Caco-2 (cell line): ENCODE results near the gene LRRC56. TPM values are rescaled to one million over a fixed set of nuclear protein-coding genes. Genes with fewer than 3 reads are reported as not detected.

ENCODE experiments used
- BruUV-seq: library from RNA; stranded (reverse); fragments of 400-500 nt; replicated peaks from 2 replicates; lab custom pipeline; 2021; lab: Mats Ljungman, UMichigan
- CTCF ChIA-PET: fragments of 300-600 bp; sonication (Branson Sonifier 250); formaldehyde crosslinking; loops from one replicate; lab custom pipeline; 2022; ENCODE audit warnings: antibody characterized with exemption; lab: Charles Lee
- POLR2A ChIA-PET: fragments of 300-600 bp; sonication (Branson Sonifier 250); formaldehyde crosslinking; loops from one replicate; lab custom pipeline; 2022; ENCODE audit warnings: antibody characterized with exemption; lab: Charles Lee
- DNase-seq, 2 experiments: peaks; one replicate each; pipeline versions ENCODE4 v3.0.0 to v3.0.0-alpha.2; 2020 to 2022
- H3K27me3 ChIP-seq: replicated peaks from 2 replicates; pipeline ENCODE4 v1.6.0; 2011; ENCODE audit warnings: low read length; ENCODE audit not compliant: control insufficient read depth, insufficient read depth
- H3K36me3 ChIP-seq: 2 replicates; pipeline ENCODE4 v1.5.1; 2011; ENCODE audit warnings: low read length; ENCODE audit not compliant: control insufficient read depth, insufficient read depth
- H3K4me1 ChIP-seq: fragments of 250-450 bp; sonication (Bioruptor Pico); 2 replicates; pipeline ENCODE4 v1.5.1; 2020; ENCODE audit warnings: mild to moderate bottlenecking
- H3K4me3 ChIP-seq: 2 replicates; pipeline ENCODE4 v1.5.1; 2011; ENCODE audit warnings: low read depth, mild to moderate bottlenecking, control low read depth, low read length
- H3K9me3 ChIP-seq: fragments of 250-450 bp; sonication (Bioruptor Pico); 2 replicates; pipeline ENCODE4 v1.5.1; 2020; ENCODE audit warnings: mild to moderate bottlenecking, moderate library complexity
- H3K27ac Mint-ChIP-seq: one replicate; pipeline ENCODE4 v1.8.0; 2022; ENCODE audit warnings: mixed read lengths; ENCODE audit not compliant: unreplicated experiment
- H3K27me3 Mint-ChIP-seq: one replicate; pipeline ENCODE4 v1.8.0; 2022; ENCODE audit warnings: mixed read lengths; ENCODE audit not compliant: insufficient read depth, unreplicated experiment
- H3K36me3 Mint-ChIP-seq: one replicate; pipeline ENCODE4 v1.8.0; 2022; ENCODE audit warnings: mild to moderate bottlenecking, mixed read lengths; ENCODE audit not compliant: insufficient read depth, unreplicated experiment
- H3K4me1 Mint-ChIP-seq: one replicate; pipeline ENCODE4 v1.8.0; 2022; ENCODE audit warnings: low read depth, mixed read lengths; ENCODE audit not compliant: unreplicated experiment
- H3K4me3 Mint-ChIP-seq: one replicate; pipeline ENCODE4 v1.8.0; 2022; ENCODE audit warnings: mild to moderate bottlenecking, moderate library complexity, mixed read lengths; ENCODE audit not compliant: unreplicated experiment
- H3K9me3 Mint-ChIP-seq: one replicate; pipeline ENCODE4 v1.8.0; 2022; ENCODE audit warnings: mixed read lengths; ENCODE audit not compliant: unreplicated experiment
- CTCF ChIP-seq, 2 experiments: fragments of 200-600 bp in 1 of 2; IDR thresholded peaks; 1 replicate in 1 of 2; 2 replicates in 1 of 2; pipeline versions ENCODE4 v1.5.1 to v1.8.0; 2011 to 2022; ENCODE audit warnings: antibody characterized with exemption in 1 of 2, control low read depth in 1 of 2, inconsistent platforms in 1 of 2, low read depth in 1 of 2, low read length in 1 of 2, mild to moderate bottlenecking in 1 of 2, moderate library complexity in 1 of 2; ENCODE audit not compliant: insufficient read depth in 1 of 2, severe bottlenecking in 1 of 2, unreplicated experiment in 1 of 2
- intact Hi-C: fragments of 100-400 bp; cut with micrococcal nuclease; formaldehyde crosslinking; loops from one replicate; pipeline ENCODE4 v1.10.0; 2022; ENCODE audit not compliant: unreplicated experiment
- total RNA-seq: library from RNA; stranded (reverse); gene quantifications from 2 replicates; pipeline ENCODE4 v1.2.3, GENCODE V29; 2022

Gene LRRC56
- total RNA-seq, 1 experiment from 2014 or later, result 4.4 TPM

GRCh38 chr11:518463-519202 lies 18.7 kb upstream of the LRRC56 start:
- Mint-ChIP-seq H3K9me3 (peaks cover 15% of the 10 kb centered on the region), H3K4me1 (no peaks in the 10 kb centered on the region), H3K27ac (peak overlapping the region; percentile 81), H3K27me3 (no peaks in the 10 kb centered on the region), H3K4me3 (peak overlapping the region; percentile 68), H3K36me3 (peaks cover 18% of the 10 kb centered on the region)
- H3K27me3 ChIP-seq, result no peaks in the 10 kb centered on the region
- H3K36me3 ChIP-seq, result no peaks in the 10 kb centered on the region
- intact Hi-C loops, result loop anchor here (2.0 kb wide), 1 partner anchor 68 kb away; the partner anchor contains the start of gene PTDSS2
- H3K4me1 ChIP-seq, result peaks cover 10% of the 10 kb centered on the region
- no TSS peak for BruUV-seq
- peak; percentile 52 to 86 for TF ChIP-seq CTCF (IDR thresholded peaks at IDR 0.05; ENCODE audit: insufficient read depth in 1 of 2, low read depth in 1 of 2, low read length in 1 of 2, severe bottlenecking in 1 of 2, unreplicated experiment in 1 of 2)
- DNase-seq, result peak; percentile 93 to 94
- ChIA-PET POLR2A (no interaction called here), CTCF (interaction anchor here (0.6 kb wide), 2 partner anchors 135 to 1019 kb away, joined by 3 read pairs; no protein-coding TSS in a partner anchor)
- H3K9me3 ChIP-seq, result peaks cover 6% of the 10 kb centered on the region; the same call in 1 of the 2 replicates
- H3K4me3 ChIP-seq, result peak overlapping the region; percentile 26

GRCh38 chr11:520428-521176 lies 16.7 kb upstream of the LRRC56 start:
- ChIA-PET CTCF (no interaction called here), POLR2A (no interaction called here)
- Mint-ChIP-seq H3K27ac (no peak overlapping the region), H3K36me3 (peaks cover 19% of the 10 kb centered on the region), H3K27me3 (no peaks in the 10 kb centered on the region), H3K4me1 (no peaks in the 10 kb centered on the region), H3K9me3 (peaks cover 12% of the 10 kb centered on the region), H3K4me3 (no peak overlapping the region)
- Histone ChIP-seq H3K4me3 (no peak overlapping the region), H3K9me3 (peaks cover 6% of the 10 kb centered on the region; the same call in 1 of the 2 replicates), H3K36me3 (no peaks in the 10 kb centered on the region), H3K4me1 (peaks cover 10% of the 10 kb centered on the region), H3K27me3 (no peaks in the 10 kb centered on the region)
- DNase-seq, result no peak
- BruUV-seq, result no TSS peak
- intact Hi-C loops, result no loop called here
- no peak for TF ChIP-seq CTCF (IDR thresholded peaks at IDR 0.05; ENCODE audit: insufficient read depth in 1 of 2, low read depth in 1 of 2, low read length in 1 of 2, severe bottlenecking in 1 of 2, unreplicated experiment in 1 of 2)

- H3K4me1 Mint-ChIP-seq, result no peaks in the 10 kb centered on the region
- no TSS peak for BruUV-seq
- Histone ChIP-seq H3K27me3 (no peaks in the 10 kb centered on the region), H3K4me1 (peaks cover 10% of the 10 kb centered on the region), H3K9me3 (peaks cover 6% of the 10 kb centered on the region; the same call in 1 of the 2 replicates), H3K4me3 (no peak overlapping the region), H3K36me3 (no peaks in the 10 kb centered on the region)
- intact Hi-C loops, result no loop called here
- no peak overlapping the region for H3K27ac Mint-ChIP-seq
- POLR2A ChIA-PET, result no interaction called here
- no peak overlapping the region for H3K4me3 Mint-ChIP-seq
- no peak for DNase-seq
- H3K9me3 Mint-ChIP-seq, result peaks cover 6% of the 10 kb centered on the region
- TF ChIP-seq CTCF (IDR thresholded peaks at IDR 0.05; ENCODE audit: insufficient read depth in 1 of 2, low read depth in 1 of 2, low read length in 1 of 2, severe bottlenecking in 1 of 2, unreplicated experiment in 1 of 2), result no peak
- no peaks in the 10 kb centered on the region for H3K27me3 Mint-ChIP-seq
- CTCF ChIA-PET, result no interaction called here
- peaks cover 19% of the 10 kb centered on the region for H3K36me3 Mint-ChIP-seq
Measured at GRCh38 chr11:521177-521688, 16.1 kb upstream of the LRRC56 start.
